GM19239 (cell line): ENCODE measurements around the gene ERBB2.
A peak's percentile ranks its signal among the peaks of the same experiment; 100 is the strongest.

Source experiments
- DNase-seq: peaks from one replicate; pipeline ENCODE4 v3.0.0; 2011; ENCODE audit warnings: low spot score; ENCODE audit not compliant: insufficient read length
- FAIRE-seq: peaks from 2 replicates; lab custom pipeline; 2011; peaks lifted over from hg19 to GRCh38; lab: Jason Lieb, UNC

The ERBB2 gene

DNA sequence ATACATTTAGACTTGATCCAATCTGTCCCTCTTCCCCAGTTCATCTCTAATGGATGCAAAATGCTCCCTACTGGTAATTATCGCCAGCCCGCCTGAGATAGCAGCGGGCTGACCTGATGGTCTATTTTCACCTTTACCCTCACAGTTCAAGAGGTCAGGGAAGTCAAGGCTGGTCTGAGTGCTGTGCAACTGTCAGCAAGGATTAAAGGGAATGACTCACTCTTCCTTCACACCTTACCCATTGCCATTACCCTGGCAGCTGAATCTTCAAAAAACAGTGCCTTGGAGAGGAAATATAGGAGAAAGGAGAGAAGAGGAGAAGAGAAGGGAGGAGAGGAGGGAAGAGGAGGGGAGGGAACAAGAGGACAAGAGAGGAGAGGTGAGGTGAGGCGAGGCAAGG is 74.2 kb downstream of the ERBB2 start:
- DNase-seq (no peak), FAIRE-seq (peak; percentile 73)

DNA sequence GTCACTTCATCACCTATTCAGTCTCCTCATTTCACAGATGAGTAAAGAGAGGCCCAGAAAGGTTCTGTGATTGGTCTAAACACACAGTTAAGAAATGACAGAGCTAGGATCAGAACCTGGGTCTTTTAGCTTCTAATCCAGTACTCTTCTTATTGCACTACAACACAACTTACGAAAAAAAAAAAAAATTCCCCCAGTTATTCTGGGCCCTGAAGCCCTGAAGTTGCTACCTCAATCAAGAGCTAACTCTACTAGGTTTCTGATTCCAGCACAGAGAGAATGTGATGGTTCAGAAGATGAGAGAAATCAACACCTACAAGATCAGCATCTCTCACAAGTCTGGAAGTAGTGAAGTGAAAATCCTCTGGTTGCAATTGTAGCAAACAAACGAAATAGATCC is 75.2 kb downstream of the ERBB2 start:
- peak; percentile 91 for FAIRE-seq
- DNase-seq = no peak

DNA sequence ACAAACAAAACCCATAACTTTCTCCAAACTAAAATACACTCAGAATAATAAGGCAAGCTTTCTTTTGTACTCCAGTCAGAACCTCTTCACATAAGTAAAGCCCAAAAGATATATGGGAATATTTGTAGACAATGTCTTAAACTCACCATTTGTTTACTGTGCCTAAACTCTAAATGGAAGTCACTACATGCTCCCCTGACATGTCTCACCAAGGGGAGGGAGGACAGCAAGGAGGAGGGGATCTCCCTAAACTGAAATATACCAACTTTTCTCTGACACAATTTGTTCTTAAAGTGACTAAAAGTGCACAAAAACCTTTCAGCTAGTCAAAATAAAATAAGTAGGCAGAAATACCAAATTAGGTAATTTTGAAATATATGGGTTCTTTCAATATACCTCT is 76.4 kb downstream of the ERBB2 start:
- DNase-seq = no peak
- peak; percentile 86 for FAIRE-seq

DNA sequence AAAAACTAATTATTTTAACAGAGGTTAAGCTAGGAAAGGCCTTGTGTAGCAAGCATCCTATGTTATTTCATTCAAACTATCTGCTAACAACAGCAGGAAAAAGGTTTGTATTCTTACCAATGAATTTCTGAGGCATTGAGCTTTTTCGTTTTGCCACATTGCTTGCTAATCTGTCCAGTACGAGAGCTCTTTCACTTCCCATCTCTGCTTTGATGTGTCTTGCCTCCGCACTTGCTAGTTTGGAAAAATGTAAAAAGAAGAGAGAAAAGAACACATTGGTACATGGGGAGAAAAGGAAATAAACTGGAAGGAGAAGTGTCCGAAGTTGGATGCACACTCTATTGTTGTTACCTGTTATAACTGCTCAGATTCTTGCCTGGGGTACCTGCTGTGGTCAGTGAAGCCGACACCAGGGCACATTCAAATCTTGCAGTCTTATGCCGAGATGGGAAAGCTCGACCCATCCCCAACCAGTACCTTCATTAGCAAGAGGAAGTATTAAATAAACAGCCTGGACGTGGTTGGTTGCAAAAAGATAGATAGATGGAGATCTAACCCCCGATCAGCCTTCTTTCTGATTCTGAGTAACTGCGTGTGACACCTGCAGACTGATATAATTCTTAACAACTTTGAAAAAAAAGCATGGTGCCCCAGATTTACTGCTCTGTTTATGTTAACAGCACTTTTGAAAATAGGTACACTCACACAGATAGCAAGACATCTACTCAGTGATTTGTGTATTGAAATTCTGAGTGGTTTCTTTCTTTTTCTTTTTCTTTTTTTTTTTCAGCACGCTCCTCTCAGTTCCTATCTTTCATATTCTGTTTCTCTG is 77.9 kb downstream of the ERBB2 start:
- DNase-seq (no peak), FAIRE-seq (peak; percentile 97)
